GM18511 (cell line): ENCODE results near the gene C2CD5.
A peak's percentile ranks its signal among the peaks of the same experiment; 100 is the strongest.
"Not testable (repeated sequence)": the region's sequence is repeated elsewhere in the genome, so short reads cannot be mapped to it uniquely, and the experiment has no call there.

ENCODE experiments used
- ATAC-seq: cut with Tn5 transposase; IDR thresholded peaks from one replicate; pipeline ENCODE4 v1.9.1; 2021; ENCODE audit warnings: mild to moderate bottlenecking, moderate library complexity; ENCODE audit not compliant: unreplicated experiment

C2CD5 gene

GRCh38 chr12:22481547-22482104, 62.7 kb downstream of the C2CD5 start:
- no peak for ATAC-seq

GRCh38 chr12:22480814-22481213, 63.5 kb downstream of the C2CD5 start:
- ATAC-seq: not testable (repeated sequence)

- no peak for ATAC-seq
These were observed 64.3 kb downstream of the C2CD5 start for GRCh38 chr12:22480016-22480415.

GRCh38 chr12:22477894-22478287, 66.5 kb downstream of the C2CD5 start:
- ATAC-seq: peak; percentile 44

GRCh38 chr12:22477166-22477893, 67.0 kb downstream of the C2CD5 start:
- ATAC-seq: no peak

- no peak for ATAC-seq
These were observed 68.2 kb downstream of the C2CD5 start for GRCh38 chr12:22476133-22476532.

GRCh38 chr12:22474970-22475720, 69.2 kb downstream of the C2CD5 start:
- ATAC-seq: no peak

GRCh38 chr12:22473212-22473611, 71.1 kb downstream of the C2CD5 start:
- ATAC-seq: no peak

- ATAC-seq: no peak
These were observed 77.2 kb downstream of the C2CD5 start for GRCh38 chr12:22467190-22467589.

- no peak for ATAC-seq
These were observed 81.0 kb downstream of the C2CD5 start for GRCh38 chr12:22463306-22463705.

- ATAC-seq: no peak
These were observed 82.6 kb downstream of the C2CD5 start for GRCh38 chr12:22461786-22462185.

- ATAC-seq: peak; percentile 86
These were observed 84.4 kb downstream of the C2CD5 start for GRCh38 chr12:22459838-22460490.

- ATAC-seq: no peak
These were observed 85.9 kb downstream of the C2CD5 start for GRCh38 chr12:22458298-22458937.

GRCh38 chr12:22457085-22457484, 87.3 kb downstream of the C2CD5 start:
- no peak for ATAC-seq

GRCh38 chr12:22453511-22453910, 90.8 kb downstream of the C2CD5 start:
- ATAC-seq: no peak

GRCh38 chr12:22447223-22447622, 97.1 kb downstream of the C2CD5 start:
- ATAC-seq: no peak

- ATAC-seq: not testable (repeated sequence)
These were observed 100.1 kb downstream of the C2CD5 start for GRCh38 chr12:22444317-22444665.

- peak; percentile 99 for ATAC-seq
These were observed 100.7 kb downstream of the C2CD5 start for GRCh38 chr12:22443379-22444316.

- no peak for ATAC-seq
These were observed 107.1 kb downstream of the C2CD5 start for GRCh38 chr12:22437031-22437806.
